ENCODE data around the gene TAF1B. TPM values are rescaled to one million over a fixed set of nuclear protein-coding genes. Genes with fewer than 3 reads are reported as not detected.
A peak's percentile ranks its signal among the peaks of the same experiment; 100 is the strongest.
"Not testable (repeated sequence)": the region's sequence is repeated elsewhere in the genome, so short reads cannot be mapped to it uniquely, and the experiment has no call there.

Gene TAF1B
- total RNA-seq, 2 donors from 2014 or later, result 29.8 to 41.1 TPM

GRCh38 chr2:9905413-9905812, 62.1 kb downstream of the TAF1B start:
- peaks cover 39% of the 10 kb centered on the region for H3K36me3 Mint-ChIP-seq (ENCODE audit: low read depth)
- no peak overlapping the region for H3K27ac Mint-ChIP-seq
- ATAC-seq (replicated peaks), result no peak
- peaks cover 4% of the 10 kb centered on the region for H3K4me1 Mint-ChIP-seq
- no peaks in the 10 kb centered on the region for H3K9me3 Mint-ChIP-seq
- no peaks in the 10 kb centered on the region for H3K27me3 Mint-ChIP-seq
- no peak overlapping the region for H3K4me3 Mint-ChIP-seq

DNA sequence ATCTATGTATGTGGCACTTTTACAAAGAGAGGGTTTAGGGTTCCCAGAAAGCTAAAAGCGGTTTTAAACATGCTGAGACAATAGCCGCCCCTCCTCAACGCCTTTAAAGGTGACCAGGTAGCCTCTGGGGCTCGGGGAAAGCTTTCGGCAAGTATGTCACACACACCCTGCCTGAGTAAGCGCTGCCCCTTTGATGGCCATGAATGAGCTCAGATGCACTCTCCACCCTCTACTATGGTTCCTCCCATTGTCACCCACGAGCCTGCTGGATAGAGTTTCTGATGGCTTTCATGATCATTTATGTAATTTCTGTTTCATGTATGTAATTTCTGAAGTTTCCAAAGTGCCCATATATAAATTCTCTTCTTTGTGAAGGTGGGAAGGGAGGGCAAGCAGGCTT, 64.1 kb downstream of the TAF1B start:
- Mint-ChIP-seq H3K36me3 (ENCODE audit: low read depth) (peaks cover 59% of the 10 kb centered on the region), H3K9me3 (no peaks in the 10 kb centered on the region), H3K27ac (no peak overlapping the region), H3K4me3 (no peak overlapping the region), H3K27me3 (no peaks in the 10 kb centered on the region), H3K4me1 (no peaks in the 10 kb centered on the region)
- peak; percentile 71 for ATAC-seq (replicated peaks)

DNA sequence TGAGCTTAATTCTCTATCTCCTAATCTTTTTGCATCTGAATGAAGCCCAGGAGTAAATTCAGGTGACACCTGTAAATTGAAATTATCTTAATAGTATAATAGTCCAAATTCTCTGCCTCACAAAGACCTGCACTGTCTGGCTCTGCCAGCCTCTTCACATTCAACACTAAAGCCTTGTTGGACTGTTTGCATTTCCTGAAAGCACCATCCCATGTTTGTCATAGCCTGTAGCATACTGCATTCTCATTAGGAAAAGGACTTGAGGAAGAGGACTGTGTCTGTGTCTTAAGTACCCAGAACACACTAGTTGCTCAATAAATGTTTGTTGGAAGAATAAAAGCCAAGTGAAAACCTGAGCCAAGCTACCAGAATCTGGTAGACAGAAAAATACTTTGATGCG, 65.4 kb downstream of the TAF1B start:
- Mint-ChIP-seq H3K4me1 (no peaks in the 10 kb centered on the region), H3K36me3 (ENCODE audit: low read depth) (peaks cover 69% of the 10 kb centered on the region), H3K4me3 (no peak overlapping the region), H3K27ac (no peak overlapping the region), H3K27me3 (no peaks in the 10 kb centered on the region), H3K9me3 (no peaks in the 10 kb centered on the region)
- ATAC-seq (replicated peaks), result no peak

- peaks cover under 1% of the 10 kb centered on the region for H3K4me1 Mint-ChIP-seq
- ATAC-seq (replicated peaks), result no peak
- H3K4me3 Mint-ChIP-seq, result no peak overlapping the region
- H3K36me3 Mint-ChIP-seq (ENCODE audit: low read depth), result peaks cover 69% of the 10 kb centered on the region
- no peaks in the 10 kb centered on the region for H3K9me3 Mint-ChIP-seq
- H3K27ac Mint-ChIP-seq, result no peak overlapping the region
- no peaks in the 10 kb centered on the region for H3K27me3 Mint-ChIP-seq
These were observed 65.8 kb downstream of the TAF1B start for GRCh38 chr2:9909106-9909505.

DNA sequence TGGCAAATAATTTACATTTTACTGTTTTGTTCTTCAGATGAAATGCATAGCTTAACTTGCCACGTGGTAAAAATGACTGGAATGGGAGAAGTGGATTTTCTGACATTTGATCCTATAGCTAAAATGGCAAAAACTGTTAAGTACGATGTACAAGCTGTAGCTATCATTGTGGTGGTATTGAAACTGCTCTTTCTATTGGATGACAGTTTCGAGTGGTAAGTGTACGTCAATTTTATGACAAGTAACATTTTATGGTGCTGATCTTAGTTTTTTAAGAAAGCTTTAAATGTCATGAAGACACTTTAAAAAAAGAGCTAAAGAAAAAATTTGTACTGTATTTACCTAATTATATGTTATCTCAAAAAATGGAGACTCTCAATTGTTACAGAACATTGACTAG, 67.4 kb downstream of the TAF1B start:
- peaks cover 7% of the 10 kb centered on the region for H3K4me1 Mint-ChIP-seq
- no peak for ATAC-seq (replicated peaks)
- H3K4me3 Mint-ChIP-seq, result no peak overlapping the region
- H3K9me3 Mint-ChIP-seq, result no peaks in the 10 kb centered on the region
- H3K27ac Mint-ChIP-seq, result no peak overlapping the region
- H3K36me3 Mint-ChIP-seq (ENCODE audit: low read depth), result peaks cover 71% of the 10 kb centered on the region
- no peaks in the 10 kb centered on the region for H3K27me3 Mint-ChIP-seq

DNA sequence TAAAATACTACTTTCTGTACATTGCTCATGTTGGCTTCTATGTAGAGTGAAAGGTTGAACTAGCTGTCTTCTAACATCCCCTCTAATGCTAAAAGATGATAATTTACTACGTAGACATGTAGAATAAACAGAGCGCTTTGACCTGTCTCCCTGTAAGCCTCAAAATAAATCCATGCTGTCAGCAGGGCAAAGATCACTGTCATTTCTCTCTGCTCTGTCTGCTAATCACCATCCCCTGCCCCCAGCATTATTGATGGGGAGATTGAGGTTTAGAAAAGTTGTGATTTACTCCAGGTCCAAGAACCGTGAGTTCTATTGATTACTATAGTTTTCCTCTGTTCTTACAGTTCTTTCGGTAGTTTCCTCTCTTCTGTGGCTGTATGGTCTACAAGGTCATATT, 69.2 kb downstream of the TAF1B start:
- Mint-ChIP-seq H3K9me3 (no peaks in the 10 kb centered on the region), H3K4me1 (peaks cover 7% of the 10 kb centered on the region), H3K36me3 (ENCODE audit: low read depth) (peaks cover 70% of the 10 kb centered on the region), H3K27ac (no peak overlapping the region), H3K27me3 (no peaks in the 10 kb centered on the region), H3K4me3 (no peak overlapping the region)
- no peak for ATAC-seq (replicated peaks)

DNA sequence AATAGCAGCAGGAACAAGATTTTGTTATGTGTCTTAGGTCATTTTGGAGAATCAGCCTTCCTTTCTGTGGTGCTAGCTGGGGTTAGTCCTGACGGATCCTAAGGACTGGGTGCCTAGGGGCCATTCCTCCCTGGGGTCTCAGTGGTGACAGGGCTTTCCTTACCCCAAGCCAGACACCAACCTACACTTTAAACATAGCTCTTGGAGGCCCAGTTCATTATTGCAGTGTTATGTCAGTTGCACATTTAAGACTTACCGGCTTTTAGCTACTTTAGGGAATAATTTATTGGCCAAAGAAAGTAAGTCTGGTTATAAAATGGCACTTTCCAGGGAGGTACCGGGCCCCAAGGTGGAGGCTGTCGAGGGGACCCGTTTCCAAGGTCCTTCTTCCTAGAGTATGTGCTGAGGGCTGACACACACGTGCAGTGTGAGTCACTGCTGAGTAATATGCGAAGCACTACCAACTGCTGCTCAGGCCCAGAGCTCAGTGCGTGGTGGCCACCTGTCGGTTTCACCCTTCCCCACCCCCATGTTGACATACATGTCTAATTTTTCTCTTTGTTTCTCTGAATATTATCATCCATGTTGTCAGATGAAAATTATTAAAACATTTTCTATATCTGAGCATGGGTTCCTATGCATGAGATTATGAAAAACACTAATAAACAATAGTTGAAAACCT, 71.3 kb downstream of the TAF1B start:
- Mint-ChIP-seq H3K9me3 (no peaks in the 10 kb centered on the region), H3K36me3 (ENCODE audit: low read depth) (peaks cover 79% of the 10 kb centered on the region), H3K4me3 (no peak overlapping the region), H3K4me1 (peaks cover 7% of the 10 kb centered on the region), H3K27me3 (no peaks in the 10 kb centered on the region), H3K27ac (peak overlapping the region; percentile 46)
- peak; percentile 100 for ATAC-seq (replicated peaks)

GRCh38 chr2:9918275-9918674, 75.0 kb downstream of the TAF1B start:
- Mint-ChIP-seq H3K36me3 (ENCODE audit: low read depth) (peaks cover 80% of the 10 kb centered on the region), H3K9me3 (no peaks in the 10 kb centered on the region), H3K4me3 (no peak overlapping the region), H3K27me3 (no peaks in the 10 kb centered on the region), H3K4me1 (peaks cover 7% of the 10 kb centered on the region), H3K27ac (no peak overlapping the region)
- ATAC-seq (replicated peaks), result no peak

DNA sequence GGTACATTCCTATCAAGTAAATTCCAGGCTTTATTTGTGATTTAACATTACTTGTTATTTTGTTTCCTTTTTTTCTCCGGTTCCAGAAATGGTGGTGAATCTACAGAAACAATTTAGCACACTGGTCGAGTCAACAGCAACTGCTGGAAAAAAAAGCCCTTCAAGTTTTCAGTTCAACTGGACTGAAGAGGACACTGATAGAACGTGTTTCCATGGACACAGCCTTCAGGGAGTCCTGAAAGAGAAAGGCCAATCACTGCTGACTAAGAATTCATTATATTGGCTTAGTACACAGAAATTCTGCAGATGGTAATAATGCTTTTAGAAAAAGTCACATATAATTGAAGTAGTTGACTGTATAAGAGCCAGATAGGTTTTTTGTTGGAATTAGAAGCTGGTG, 76.2 kb downstream of the TAF1B start:
- no peaks in the 10 kb centered on the region for H3K27me3 Mint-ChIP-seq
- peaks cover 2% of the 10 kb centered on the region for H3K4me1 Mint-ChIP-seq
- H3K27ac Mint-ChIP-seq, result no peak overlapping the region
- no peak overlapping the region for H3K4me3 Mint-ChIP-seq
- no peaks in the 10 kb centered on the region for H3K9me3 Mint-ChIP-seq
- H3K36me3 Mint-ChIP-seq (ENCODE audit: low read depth), result peaks cover 76% of the 10 kb centered on the region
- ATAC-seq (replicated peaks), result no peak

- H3K9me3 Mint-ChIP-seq, H3K27me3 Mint-ChIP-seq, H3K27ac Mint-ChIP-seq: not testable (repeated sequence)
These were observed 83.7 kb downstream of the TAF1B start for GRCh38 chr2:9927020-9927419.

GRCh38 chr2:9937258-9937657, 94.0 kb downstream of the TAF1B start:
- no peaks in the 10 kb centered on the region for H3K27me3 Mint-ChIP-seq
- peaks cover 4% of the 10 kb centered on the region for H3K4me1 Mint-ChIP-seq
- no peaks in the 10 kb centered on the region for H3K9me3 Mint-ChIP-seq
- no peak overlapping the region for H3K27ac Mint-ChIP-seq
- ATAC-seq (replicated peaks), result no peak
- H3K4me3 Mint-ChIP-seq, result no peak overlapping the region
- H3K36me3 Mint-ChIP-seq (ENCODE audit: low read depth), result peaks cover 31% of the 10 kb centered on the region

More at GRCh38 chr2:9927020-9927419, 83.7 kb downstream of the TAF1B start:
- H3K36me3 Mint-ChIP-seq (ENCODE audit: low read depth), result peaks cover 69% of the 10 kb centered on the region
- H3K4me3 Mint-ChIP-seq; ATAC-seq (replicated peaks); H3K4me1 Mint-ChIP-seq: not testable (repeated sequence)

DNA sequence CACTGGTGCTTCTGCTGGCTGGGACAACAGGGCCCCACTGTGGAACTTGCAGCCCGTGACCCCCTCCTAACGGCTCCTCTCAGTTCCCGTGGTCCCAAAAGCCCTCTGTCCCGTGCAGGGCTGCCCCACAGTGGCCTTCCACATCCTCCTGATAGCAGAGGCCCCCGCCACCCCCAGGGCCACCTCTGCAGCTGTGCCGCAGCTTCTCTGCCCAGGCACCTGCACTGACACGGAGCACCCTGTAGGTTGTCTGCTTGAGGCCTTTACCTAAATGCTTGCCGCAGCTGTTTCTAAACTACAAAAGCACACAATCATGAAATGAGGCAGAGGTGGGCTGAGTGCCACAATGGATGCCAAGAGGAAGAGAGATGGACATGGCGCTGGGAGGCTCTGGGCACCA, 94.7 kb downstream of the TAF1B start:
- H3K27me3 Mint-ChIP-seq, result peaks cover 4% of the 10 kb centered on the region
- peaks cover 25% of the 10 kb centered on the region for H3K36me3 Mint-ChIP-seq (ENCODE audit: low read depth)
- H3K4me3 Mint-ChIP-seq, result no peak overlapping the region
- H3K4me1 Mint-ChIP-seq, result peaks cover 4% of the 10 kb centered on the region
- no peak for ATAC-seq (replicated peaks)
- H3K9me3 Mint-ChIP-seq, result no peaks in the 10 kb centered on the region
- H3K27ac Mint-ChIP-seq, result no peak overlapping the region

DNA sequence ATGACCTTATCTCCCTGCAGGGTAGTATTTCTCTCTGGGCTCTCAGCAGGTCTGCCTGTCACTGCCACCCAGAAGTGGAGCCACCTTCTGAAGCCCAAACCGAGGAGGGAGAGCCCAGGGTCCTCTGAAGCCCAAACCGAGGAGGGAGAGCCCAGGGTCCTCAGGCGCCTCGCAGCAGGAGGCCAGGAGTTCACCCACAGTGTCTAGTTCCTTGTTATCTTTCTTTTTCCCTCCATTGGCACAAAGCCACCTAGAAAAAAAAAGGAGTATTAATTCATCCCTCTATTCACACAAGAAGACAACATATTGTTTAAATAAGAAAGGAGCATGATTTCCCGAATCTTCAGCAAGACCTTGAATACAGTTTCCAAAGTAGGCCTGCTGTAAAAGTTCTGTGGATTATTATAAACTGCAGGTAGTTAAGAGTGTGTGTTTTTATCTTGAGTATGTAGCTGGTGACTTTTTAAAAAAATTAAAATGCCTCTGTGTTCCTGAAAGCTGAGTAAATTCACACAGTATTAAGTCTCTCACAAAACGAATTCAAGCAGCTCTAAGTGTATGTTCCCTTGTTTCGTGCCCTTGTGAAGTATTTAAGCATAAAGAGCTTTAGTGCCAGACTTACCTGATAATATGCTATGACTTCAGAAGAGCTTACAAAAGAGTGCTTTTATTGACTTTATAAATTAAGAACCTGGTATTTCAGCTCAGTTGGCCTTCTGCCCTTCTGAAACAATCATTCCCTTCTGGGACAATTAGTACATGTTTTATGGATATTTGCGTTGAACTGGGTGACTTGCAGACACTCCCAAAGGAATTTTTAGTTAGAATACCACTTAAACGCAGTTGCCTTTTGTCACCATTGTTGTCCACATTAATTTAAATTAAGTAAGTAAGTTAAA, 96.6 kb downstream of the TAF1B start:
- H3K27ac Mint-ChIP-seq, result no peak overlapping the region

DNA sequence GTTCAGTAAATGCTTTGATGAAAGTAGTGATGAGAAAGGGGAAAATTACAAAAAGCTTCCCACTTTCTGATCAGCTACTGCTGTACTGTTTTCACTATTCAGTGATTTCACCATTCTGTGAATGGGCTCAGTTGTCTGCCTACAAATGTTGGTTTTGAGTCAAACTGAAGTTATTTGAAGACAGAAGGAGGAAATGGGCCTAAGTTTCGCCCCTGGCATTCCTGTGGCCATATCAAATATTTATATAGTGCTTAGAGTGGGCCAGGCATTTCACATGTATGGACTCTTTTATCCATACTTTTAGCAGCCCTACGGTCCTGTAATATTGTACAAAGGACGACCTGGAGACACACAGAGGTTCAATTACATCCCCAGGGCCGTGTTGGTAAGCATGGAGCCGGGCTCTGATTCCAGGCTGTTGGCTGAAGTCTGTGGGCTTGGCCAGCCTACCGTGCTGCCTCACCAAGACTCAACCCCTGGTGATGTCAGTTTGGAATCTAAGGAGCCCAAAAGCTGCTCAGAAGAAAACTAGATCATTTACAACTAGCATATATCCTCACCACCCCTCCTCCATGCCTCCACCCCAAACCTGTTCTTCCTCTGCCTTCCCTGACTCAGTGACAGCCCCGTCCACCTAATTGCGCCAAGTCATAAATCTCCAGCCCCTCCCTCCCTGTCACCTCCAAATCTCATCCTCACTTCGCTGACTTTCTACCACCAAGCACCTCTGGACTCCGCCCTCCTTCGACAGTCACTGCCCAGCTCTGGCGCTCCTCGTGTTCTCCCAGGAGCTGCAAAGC, 98.1 kb downstream of the TAF1B start:
- Mint-ChIP-seq H3K27me3 (peaks cover 12% of the 10 kb centered on the region), H3K4me1 (peaks cover 4% of the 10 kb centered on the region), H3K9me3 (no peaks in the 10 kb centered on the region), H3K4me3 (no peak overlapping the region), H3K27ac (no peak overlapping the region), H3K36me3 (ENCODE audit: low read depth) (no peaks in the 10 kb centered on the region)
- no peak for ATAC-seq (replicated peaks)

More for the DNA sequence above, 96.6 kb downstream of the TAF1B start:
- peaks cover 4% of the 10 kb centered on the region for H3K4me1 Mint-ChIP-seq
- H3K9me3 Mint-ChIP-seq, result no peaks in the 10 kb centered on the region
- peaks cover 6% of the 10 kb centered on the region for H3K36me3 Mint-ChIP-seq (ENCODE audit: low read depth)
- H3K27me3 Mint-ChIP-seq, result peaks cover 4% of the 10 kb centered on the region
- H3K4me3 Mint-ChIP-seq, result no peak overlapping the region
- ATAC-seq (replicated peaks), result no peak
